ENCODE results near the gene SLC9A8. TPM values are rescaled to one million over a fixed set of nuclear protein-coding genes. Genes with fewer than 3 reads are reported as not detected.

SLC9A8 gene
- total RNA-seq, 1 experiment from 2014 or later = 6.5 TPM

GRCh38 chr20:49792611-49793010, 20.0 kb upstream of the SLC9A8 start:
- Mint-ChIP-seq H3K4me3 (no peak overlapping the region), H3K27ac (no peak overlapping the region), H3K4me1 (peaks cover 7% of the 10 kb centered on the region; the same call in 1 of the 2 replicates), H3K36me3 (no peaks in the 10 kb centered on the region), H3K9me3 (no peaks in the 10 kb centered on the region), H3K27me3 (ENCODE audit: low read depth) (no peaks in the 10 kb centered on the region)
- ATAC-seq (no peak), DNase-seq (ENCODE audit: low spot score) (no peak)
- TF ChIP-seq PRRX2 (CRISPR knock-in tag; IDR thresholded peaks at IDR 0.05) (no peak), KAT7 (CRISPR knock-in tag; IDR thresholded peaks at IDR 0.05; ENCODE audit: borderline replicate concordance) (no peak), NFYB (CRISPR knock-in tag; conservative IDR thresholded peaks at IDR 0.05; ENCODE audit: low read depth) (no peak), NR3C1 (CRISPR knock-in tag; conservative IDR thresholded peaks at IDR 0.05; ENCODE audit: low read depth) (no peak), SMAD4 (CRISPR knock-in tag; IDR thresholded peaks at IDR 0.05) (no peak), JAZF1 (CRISPR knock-in tag; IDR thresholded peaks at IDR 0.05) (no peak), CREM (CRISPR knock-in tag; IDR thresholded peaks at IDR 0.05) (no peak), NR2C2 (CRISPR knock-in tag; IDR thresholded peaks at IDR 0.05) (no peak), ZNF423 (CRISPR knock-in tag; IDR thresholded peaks at IDR 0.05) (no peak), ZNF138 (CRISPR knock-in tag; conservative IDR thresholded peaks at IDR 0.05) (no peak), EMX1 (CRISPR knock-in tag; IDR thresholded peaks at IDR 0.05) (no peak), SMAD3 (CRISPR knock-in tag; IDR thresholded peaks at IDR 0.05; ENCODE audit: borderline replicate concordance) (no peak), TEAD1 (CRISPR knock-in tag; IDR thresholded peaks at IDR 0.05) (no peak)
- TF ChIP-seq, protein P1, sequence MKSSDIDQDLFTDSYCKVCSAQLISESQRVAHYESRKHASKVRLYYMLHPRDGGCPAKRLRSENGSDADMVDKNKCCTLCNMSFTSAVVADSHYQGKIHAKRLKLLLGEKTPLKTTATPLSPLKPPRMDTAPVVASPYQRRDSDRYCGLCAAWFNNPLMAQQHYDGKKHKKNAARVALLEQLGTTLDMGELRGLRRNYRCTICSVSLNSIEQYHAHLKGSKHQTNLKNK (CRISPR knock-in tag; IDR thresholded peaks at IDR 0.05) = no peak
- TF ChIP-seq, protein P2, sequence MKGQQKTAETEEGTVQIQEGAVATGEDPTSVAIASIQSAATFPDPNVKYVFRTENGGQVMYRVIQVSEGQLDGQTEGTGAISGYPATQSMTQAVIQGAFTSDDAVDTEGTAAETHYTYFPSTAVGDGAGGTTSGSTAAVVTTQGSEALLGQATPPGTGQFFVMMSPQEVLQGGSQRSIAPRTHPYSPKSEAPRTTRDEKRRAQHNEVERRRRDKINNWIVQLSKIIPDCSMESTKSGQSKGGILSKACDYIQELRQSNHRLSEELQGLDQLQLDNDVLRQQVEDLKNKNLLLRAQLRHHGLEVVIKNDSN (CRISPR knock-in tag; IDR thresholded peaks at IDR 0.05) = no peak
- TF ChIP-seq, protein P3, sequence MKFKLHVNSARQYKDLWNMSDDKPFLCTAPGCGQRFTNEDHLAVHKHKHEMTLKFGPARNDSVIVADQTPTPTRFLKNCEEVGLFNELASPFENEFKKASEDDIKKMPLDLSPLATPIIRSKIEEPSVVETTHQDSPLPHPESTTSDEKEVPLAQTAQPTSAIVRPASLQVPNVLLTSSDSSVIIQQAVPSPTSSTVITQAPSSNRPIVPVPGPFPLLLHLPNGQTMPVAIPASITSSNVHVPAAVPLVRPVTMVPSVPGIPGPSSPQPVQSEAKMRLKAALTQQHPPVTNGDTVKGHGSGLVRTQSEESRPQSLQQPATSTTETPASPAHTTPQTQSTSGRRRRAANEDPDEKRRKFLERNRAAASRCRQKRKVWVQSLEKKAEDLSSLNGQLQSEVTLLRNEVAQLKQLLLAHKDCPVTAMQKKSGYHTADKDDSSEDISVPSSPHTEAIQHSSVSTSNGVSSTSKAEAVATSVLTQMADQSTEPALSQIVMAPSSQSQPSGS (CRISPR knock-in tag; IDR thresholded peaks at IDR 0.05; ENCODE audit: borderline replicate concordance, low read depth) = no peak
- POLR2A ChIA-PET = no interaction called here
- CTCF ChIA-PET = interaction anchor here (1.2 kb wide), 1 partner anchor 184 kb away, joined by 5 read pairs; no protein-coding TSS in a partner anchor

- H3K36me3 Mint-ChIP-seq = no peaks in the 10 kb centered on the region
- H3K4me1 Mint-ChIP-seq = peaks cover 7% of the 10 kb centered on the region; the same call in 1 of the 2 replicates
- ChIA-PET POLR2A (no interaction called here), CTCF (no interaction called here)
- no peak for DNase-seq (ENCODE audit: low spot score)
- no peaks in the 10 kb centered on the region for H3K9me3 Mint-ChIP-seq
- H3K27ac Mint-ChIP-seq = no peak overlapping the region
- H3K27me3 Mint-ChIP-seq (ENCODE audit: low read depth) = no peaks in the 10 kb centered on the region
- no peak for ATAC-seq
- no peak overlapping the region for H3K4me3 Mint-ChIP-seq
- TF ChIP-seq TEAD1 (CRISPR knock-in tag; IDR thresholded peaks at IDR 0.05) (no peak), ATF6 (CRISPR knock-in tag; IDR thresholded peaks at IDR 0.05) (no peak), STAT6 (CRISPR knock-in tag; conservative IDR thresholded peaks at IDR 0.05; ENCODE audit: low read depth) (no peak), E2F4 (CRISPR knock-in tag; IDR thresholded peaks at IDR 0.05; ENCODE audit: borderline replicate concordance, low read depth) (no peak), HMGXB4 (CRISPR knock-in tag; IDR thresholded peaks at IDR 0.05) (no peak), CREM (CRISPR knock-in tag; IDR thresholded peaks at IDR 0.05) (no peak), NR1H2 (CRISPR knock-in tag; IDR thresholded peaks at IDR 0.05) (no peak), ZBTB21 (CRISPR knock-in tag; IDR thresholded peaks at IDR 0.05; ENCODE audit: borderline replicate concordance) (no peak), ZNF232 (CRISPR knock-in tag; IDR thresholded peaks at IDR 0.05) (no peak)
Observed at GRCh38 chr20:49794336-49795134, 18.1 kb upstream of the SLC9A8 start.
